Lung (tissue), 12 donors: ENCODE results near the gene PRTFDC1. TPM values are rescaled to one million over a fixed set of nuclear protein-coding genes. Genes with fewer than 3 reads are reported as not detected.

Experiments
- ATAC-seq: fragments of 200-7000 bp; cut with Tn5 transposase; one replicate; pipeline ENCODE4 v1.9.1; 2020; ENCODE audit warnings: moderate number of reproducible peaks; ENCODE audit not compliant: insufficient read depth, low FRiP score
- DNase-seq, 3 donors: peaks; one replicate each; pipeline ENCODE4 v3.0.0-alpha.2; 2013 to 2017
- H3K27ac ChIP-seq, 2 donors: one replicate each; pipeline ENCODE4 v1.5.1; 2013; ENCODE audit warnings: mild to moderate bottlenecking in 2 of 2, moderate library complexity in 2 of 2, control low read depth in 1 of 2, inconsistent platforms in 1 of 2, low read depth in 1 of 2, low read length in 1 of 2
- H3K27me3 ChIP-seq, 3 donors: one replicate each; pipeline ENCODE4 v1.5.1; 2013; ENCODE audit warnings: low read length in 2 of 3; ENCODE audit not compliant: control insufficient read depth in 3 of 3, insufficient read depth in 3 of 3
- H3K36me3 ChIP-seq, 4 donors: one replicate each; pipeline ENCODE4 v1.5.1; 2013; ENCODE audit warnings: low read length in 4 of 4, mild to moderate bottlenecking in 1 of 4, moderate library complexity in 1 of 4; ENCODE audit not compliant: control insufficient read depth in 4 of 4, insufficient read depth in 4 of 4
- H3K4me1 ChIP-seq, 5 donors: one replicate each; pipeline ENCODE4 v1.5.1; 2013; ENCODE audit warnings: low read length in 5 of 5, mild to moderate bottlenecking in 2 of 5, moderate library complexity in 1 of 5; ENCODE audit not compliant: control insufficient read depth in 5 of 5, insufficient read depth in 5 of 5
- H3K4me3 ChIP-seq: one replicate; pipeline ENCODE4 v1.5.1; 2013; ENCODE audit warnings: mild to moderate bottlenecking, control low read depth, moderate library complexity
- H3K9ac ChIP-seq, 2 donors: one replicate each; pipeline ENCODE4 v1.5.1; 2013; ENCODE audit warnings: low read length in 2 of 2, control low read depth in 1 of 2; ENCODE audit not compliant: insufficient read depth in 1 of 2
- H3K9me3 ChIP-seq, 4 donors: one replicate each; pipeline ENCODE4 v1.5.1; 2013; ENCODE audit warnings: low read length in 3 of 4, mild to moderate bottlenecking in 1 of 4, moderate library complexity in 1 of 4; ENCODE audit not compliant: control insufficient read depth in 4 of 4, insufficient read depth in 3 of 4
- CTCF ChIP-seq: IDR thresholded peaks from 2 replicates; pipeline ENCODE4 v1.5.1; 2012; ENCODE audit warnings: mild to moderate bottlenecking; ENCODE audit errors: control extremely low read depth, extremely low read depth
- WGBS, 2 donors: extraction: QIAGEN DNeasy Blood & Tissue Kit; methylation state at CpG; one replicate each; pipeline ENCODE4 v1.1.7; 2013; 5-methylcytosine and 5-hydroxymethylcytosine counted together
- polyA plus RNA-seq, 2 donors: library from polyadenylated mRNA; stranded (reverse); fragments of 200-250 nt; gene quantifications; one replicate each; pipeline ENCODE4 v1.2.1, GENCODE V29; 2013
- total RNA-seq, 2 donors: library from RNA; depleted of rRNA in 1 of 2; stranded (reverse); fragments of >200 nt in 1 of 2; gene quantifications; one replicate each; pipeline ENCODE4 v1.2.1, GENCODE V29; 2014 to 2021
- donor health status: control.
- donor health status: control.
- donor health status: Bipolar disorder and iron deficiency.
- donor health status: healthy.
- donor health status: DM: yes; HTN: yes; CAD: no.

The PRTFDC1 gene
- total and polyA plus RNA-seq, 4 donors = 1.6 to 12.5 (median 3.1) TPM

- no peak for TF ChIP-seq CTCF
- H3K27me3 ChIP-seq = no peaks in the 10 kb centered on the region
- no peaks in the 10 kb centered on the region for H3K36me3 ChIP-seq
- no peak for DNase-seq
- WGBS, 2 donors = 90 to 92% methylated on average over 11 of the region's 11 CpGs
- no peak overlapping the region for H3K27ac ChIP-seq
- no peak overlapping the region for H3K9ac ChIP-seq
- no peaks in the 10 kb centered on the region for H3K9me3 ChIP-seq
- no peak for ATAC-seq
- H3K4me1 ChIP-seq = peaks cover 0 to 4% (median 0%) of the 10 kb centered on the region in 5 donors
- no peak overlapping the region for H3K4me3 ChIP-seq
Observed at GRCh38 chr10:24814568-24815313, 137.7 kb downstream of the PRTFDC1 start.

- H3K4me1 ChIP-seq = peaks cover 0 to 4% (median 0%) of the 10 kb centered on the region in 5 donors
- no peaks in the 10 kb centered on the region for H3K36me3 ChIP-seq
- H3K27me3 ChIP-seq = no peaks in the 10 kb centered on the region
- WGBS, 2 donors = 90 to 95% methylated on average over 4 of the region's 4 CpGs
- H3K27ac ChIP-seq = no peak overlapping the region
- ATAC-seq (no peak), DNase-seq (no peak)
- TF ChIP-seq CTCF = no peak
- no peak overlapping the region for H3K9ac ChIP-seq
- H3K4me3 ChIP-seq = no peak overlapping the region
- H3K9me3 ChIP-seq = no peaks in the 10 kb centered on the region
Observed at GRCh38 chr10:24813856-24814255, 138.6 kb downstream of the PRTFDC1 start.

- Histone ChIP-seq H3K27ac (no peak overlapping the region), H3K9ac (no peak overlapping the region), H3K36me3 (no peaks in the 10 kb centered on the region), H3K9me3 (no peaks in the 10 kb centered on the region), H3K27me3 (no peaks in the 10 kb centered on the region), H3K4me3 (no peak overlapping the region), H3K4me1 (no peaks in the 10 kb centered on the region)
- no peak for TF ChIP-seq CTCF
- ATAC-seq = no peak
- DNase-seq = no peak
- WGBS, 2 donors = 81 to 82% methylated on average over 5 of the region's 5 CpGs
Observed at GRCh38 chr10:24806262-24806661, 146.1 kb downstream of the PRTFDC1 start.

GRCh38 chr10:24804956-24805355, 147.4 kb downstream of the PRTFDC1 start:
- no peak overlapping the region for H3K27ac ChIP-seq
- no peaks in the 10 kb centered on the region for H3K36me3 ChIP-seq
- ATAC-seq = no peak
- no peaks in the 10 kb centered on the region for H3K9me3 ChIP-seq
- DNase-seq = no peak
- no peak overlapping the region for H3K4me3 ChIP-seq
- H3K27me3 ChIP-seq = no peaks in the 10 kb centered on the region
- H3K9ac ChIP-seq = no peak overlapping the region
- TF ChIP-seq CTCF = no peak
- no peaks in the 10 kb centered on the region for H3K4me1 ChIP-seq
